ENCODE data around the gene PON2. TPM values are rescaled to one million over a fixed set of nuclear protein-coding genes. Genes with fewer than 3 reads are reported as not detected.

PON2 gene
- total and polyA plus RNA-seq, 2 donors (not counting 1 experiment from before 2014, with no cell fraction given) = 7.5 to 8.3 TPM

GRCh38 chr7:95376632-95377400, 58.0 kb downstream of the PON2 start:
- no peak for TF ChIP-seq EZH2 (IDR thresholded peaks at IDR 0.05; ENCODE audit: borderline replicate concordance, insufficient read depth, low read depth, low read length, poor library complexity, severe bottlenecking)
- TF ChIP-seq, protein P1, sequence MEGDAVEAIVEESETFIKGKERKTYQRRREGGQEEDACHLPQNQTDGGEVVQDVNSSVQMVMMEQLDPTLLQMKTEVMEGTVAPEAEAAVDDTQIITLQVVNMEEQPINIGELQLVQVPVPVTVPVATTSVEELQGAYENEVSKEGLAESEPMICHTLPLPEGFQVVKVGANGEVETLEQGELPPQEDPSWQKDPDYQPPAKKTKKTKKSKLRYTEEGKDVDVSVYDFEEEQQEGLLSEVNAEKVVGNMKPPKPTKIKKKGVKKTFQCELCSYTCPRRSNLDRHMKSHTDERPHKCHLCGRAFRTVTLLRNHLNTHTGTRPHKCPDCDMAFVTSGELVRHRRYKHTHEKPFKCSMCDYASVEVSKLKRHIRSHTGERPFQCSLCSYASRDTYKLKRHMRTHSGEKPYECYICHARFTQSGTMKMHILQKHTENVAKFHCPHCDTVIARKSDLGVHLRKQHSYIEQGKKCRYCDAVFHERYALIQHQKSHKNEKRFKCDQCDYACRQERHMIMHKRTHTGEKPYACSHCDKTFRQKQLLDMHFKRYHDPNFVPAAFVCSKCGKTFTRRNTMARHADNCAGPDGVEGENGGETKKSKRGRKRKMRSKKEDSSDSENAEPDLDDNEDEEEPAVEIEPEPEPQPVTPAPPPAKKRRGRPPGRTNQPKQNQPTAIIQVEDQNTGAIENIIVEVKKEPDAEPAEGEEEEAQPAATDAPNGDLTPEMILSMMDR (IDR thresholded peaks at IDR 0.05) = no peak
- no peak overlapping the region for H2AFZ ChIP-seq (ENCODE audit: insufficient read depth, low read depth, low read length, poor library complexity, severe bottlenecking)
- H3K27me3 ChIP-seq (replicated peaks in 1 of 4; ENCODE audit: control extremely low read depth in 1 of 4, control insufficient read depth in 3 of 4, insufficient read depth in 4 of 4, low read length in 3 of 4) = peaks cover 0 to 4% (median 1%) of the 10 kb centered on the region in 4 experiments
- no peak for DNase-seq
- Mint-ChIP-seq H3K27ac (no peak overlapping the region), H3K4me3 (no peak overlapping the region), H3K9me3 (ENCODE audit: insufficient read depth) (peaks cover 3% of the 10 kb centered on the region), H3K27me3 (peaks cover 16% of the 10 kb centered on the region), H3K4me1 (no peaks in the 10 kb centered on the region)
- WGBS (ENCODE audit: insufficient coverage) = 90% methylated on average over 18 of the region's 18 CpGs
- no peaks in the 10 kb centered on the region for H4K20me1 ChIP-seq (ENCODE audit: control insufficient read depth, insufficient read depth, low read length, poor library complexity, severe bottlenecking)
- peaks cover 0 to 19% (median 0%) of the 10 kb centered on the region in 3 donors for H3K9me3 ChIP-seq (ENCODE audit: control extremely low read depth in 1 of 3, control insufficient read depth in 2 of 3, insufficient read depth in 1 of 3, low read length in 2 of 3)
- H3K36me3 ChIP-seq (replicated peaks in 1 of 2; ENCODE audit: control extremely low read depth in 1 of 2, control insufficient read depth in 1 of 2, extremely low read depth in 1 of 2, insufficient read depth in 2 of 2, low read length in 1 of 2) = no peaks in the 10 kb centered on the region
- no peaks in the 10 kb centered on the region for H3K4me1 ChIP-seq (ENCODE audit: control insufficient read depth in 2 of 2, insufficient read depth in 2 of 2, low read length in 2 of 2)
- ChIA-PET CTCF (no interaction called here), POLR2A (no interaction called here)
- H3K9ac ChIP-seq (ENCODE audit: low read length) = no peak overlapping the region
- no peak overlapping the region for H3K27ac ChIP-seq (ENCODE audit: low read length in 2 of 2)
- no peak overlapping the region for H3K4me2 ChIP-seq (replicated peaks; ENCODE audit: low read depth, low read length, poor library complexity, severe bottlenecking)
- no peak overlapping the region for H3K4me3 ChIP-seq (ENCODE audit: control extremely low read depth in 1 of 5, extremely low read depth in 1 of 5, insufficient read depth in 1 of 5, low read depth in 2 of 5, low read length in 4 of 5)
- no peaks in the 10 kb centered on the region for H3K79me2 ChIP-seq (ENCODE audit: control insufficient read depth, insufficient read depth, low read length)
- no peak for ATAC-seq (ENCODE audit: low read depth)
- intact Hi-C loops (cut with micrococcal nuclease) = no loop called here

- Histone ChIP-seq H3K9me3 (ENCODE audit: control extremely low read depth in 1 of 3, control insufficient read depth in 2 of 3, insufficient read depth in 1 of 3, low read length in 2 of 3) (peaks cover 0 to 19% (median 0%) of the 10 kb centered on the region in 3 donors), H3K27ac (ENCODE audit: low read length in 2 of 2) (no peak overlapping the region), H3K9ac (ENCODE audit: low read length) (no peak overlapping the region), H2AFZ (ENCODE audit: insufficient read depth, low read depth, low read length, poor library complexity, severe bottlenecking) (no peak overlapping the region), H3K79me2 (ENCODE audit: control insufficient read depth, insufficient read depth, low read length) (no peaks in the 10 kb centered on the region), H4K20me1 (ENCODE audit: control insufficient read depth, insufficient read depth, low read length, poor library complexity, severe bottlenecking) (no peaks in the 10 kb centered on the region), H3K4me3 (ENCODE audit: control extremely low read depth in 1 of 5, extremely low read depth in 1 of 5, insufficient read depth in 1 of 5, low read depth in 2 of 5, low read length in 4 of 5) (no peak overlapping the region), H3K36me3 (replicated peaks in 1 of 2; ENCODE audit: control extremely low read depth in 1 of 2, control insufficient read depth in 1 of 2, extremely low read depth in 1 of 2, insufficient read depth in 2 of 2, low read length in 1 of 2) (no peaks in the 10 kb centered on the region), H3K4me2 (replicated peaks; ENCODE audit: low read depth, low read length, poor library complexity, severe bottlenecking) (no peak overlapping the region), H3K27me3 (replicated peaks in 1 of 4; ENCODE audit: control extremely low read depth in 1 of 4, control insufficient read depth in 3 of 4, insufficient read depth in 4 of 4, low read length in 3 of 4) (peaks cover 0 to 4% (median 1%) of the 10 kb centered on the region in 4 experiments), H3K4me1 (ENCODE audit: control insufficient read depth in 2 of 2, insufficient read depth in 2 of 2, low read length in 2 of 2) (no peaks in the 10 kb centered on the region)
- intact Hi-C loops (cut with micrococcal nuclease) = no loop called here
- ChIA-PET POLR2A (no interaction called here), CTCF (no interaction called here)
- no peak for ATAC-seq (ENCODE audit: low read depth)
- Mint-ChIP-seq H3K4me3 (no peak overlapping the region), H3K4me1 (no peaks in the 10 kb centered on the region), H3K27me3 (peaks cover 10% of the 10 kb centered on the region), H3K27ac (no peak overlapping the region), H3K9me3 (ENCODE audit: insufficient read depth) (peaks cover 3% of the 10 kb centered on the region)
- TF ChIP-seq EZH2 (IDR thresholded peaks at IDR 0.05; ENCODE audit: borderline replicate concordance, insufficient read depth, low read depth, low read length, poor library complexity, severe bottlenecking) = no peak
- TF ChIP-seq, protein P1 (IDR thresholded peaks at IDR 0.05) = no peak
- DNase-seq = no peak
- no CpG with 5 or more reads among the region's 2 CpGs for WGBS (ENCODE audit: insufficient coverage)
Observed at GRCh38 chr7:95375591-95376257, 59.1 kb downstream of the PON2 start.
